SK-N-SH (cell line): Measurements from ENCODE around the gene RFPL2. TPM values are rescaled to one million over a fixed set of nuclear protein-coding genes. Genes with fewer than 3 reads are reported as not detected.

Experiments
- CTCF ChIA-PET: fragments of 300-600, 350-600 bp; formaldehyde crosslinking; extraction: SDS; loops from one replicate; lab custom pipeline; 2021; lab: Yijun Ruan, JAX
- POLR2A ChIA-PET: fragments of 350-600 bp; sonication (Branson Sonifier 250); formaldehyde crosslinking; extraction: SDS; loops from one replicate; lab custom pipeline; 2020; ENCODE audit warnings: antibody characterized with exemption, inconsistent platforms; lab: Yijun Ruan, JAX
- DNase-seq: peaks from one replicate; pipeline ENCODE4 v3.0.0; 2012
- H2AFZ ChIP-seq: fragments of 200-600 bp; sonication (generic); 2 replicates; pipeline ENCODE4 v1.8.1; 2016; ENCODE audit warnings: antibody characterized with exemption, mild to moderate bottlenecking, low read depth
- H3F3A ChIP-seq: fragments of 200-600 bp; sonication (generic); replicated peaks from 2 replicates; pipeline ENCODE3; 2016; ENCODE audit warnings: antibody characterized with exemption, mild to moderate bottlenecking; ENCODE audit not compliant: insufficient read depth
- H3K27ac ChIP-seq, 2 experiments: fragments of 200-500 bp in 1 of 2; fragments of 200-600 bp in 1 of 2; sonication (Bioruptor generic) in 1 of 2; sonication (generic), shearing (Covaris generic) in 1 of 2; 2 replicates each; pipeline versions ENCODE4 v1.5.1 to v1.6.1; 2014 to 2016; ENCODE audit warnings: low read depth in 2 of 2, inconsistent platforms in 1 of 2, low read length in 1 of 2, mild to moderate bottlenecking in 1 of 2, mixed read lengths in 1 of 2
- H3K27me3 ChIP-seq: fragments of 200-600 bp; sonication (generic), shearing (Covaris generic); 2 replicates; pipeline ENCODE4 v1.6.1; 2016; ENCODE audit warnings: mixed run types; ENCODE audit not compliant: insufficient read depth
- H3K36me3 ChIP-seq, 2 experiments: fragments of 200-500 bp in 1 of 2; fragments of 200-600 bp in 1 of 2; sonication (Bioruptor generic) in 1 of 2; sonication (generic) in 1 of 2; replicated peaks in 1 of 2; 2 replicates each; pipeline versions ENCODE3 to v1.5.1; 2014 to 2016; ENCODE audit warnings: low read length in 1 of 2, mild to moderate bottlenecking in 1 of 2; ENCODE audit not compliant: insufficient read depth in 2 of 2, control insufficient read depth in 1 of 2
- H3K4me1 ChIP-seq, 2 experiments: fragments of 200-500 bp in 1 of 2; fragments of 200-600 bp in 1 of 2; sonication (Bioruptor generic) in 1 of 2; sonication (generic), shearing (Covaris generic) in 1 of 2; 2 replicates each; pipeline versions ENCODE4 v1.5.1 to v1.6.1; 2014 to 2016; ENCODE audit warnings: low read depth in 1 of 2, low read length in 1 of 2, mixed run types in 1 of 2; ENCODE audit not compliant: insufficient read depth in 2 of 2, control insufficient read depth in 1 of 2
- H3K4me2 ChIP-seq: fragments of 200-600 bp; sonication (generic), shearing (Covaris generic); 2 replicates; pipeline ENCODE4 v1.6.1; 2017; ENCODE audit warnings: mixed run types
- H3K4me3 ChIP-seq, 2 experiments: fragments of 200-500 bp in 1 of 2; fragments of 200-600 bp in 1 of 2; sonication (Bioruptor generic) in 1 of 2; sonication (generic), shearing (Covaris generic) in 1 of 2; 2 replicates each; pipeline versions ENCODE4 v1.5.1 to v1.8.1; 2014 to 2016; ENCODE audit warnings: low read depth in 2 of 2, inconsistent platforms in 1 of 2, low read length in 1 of 2, mild to moderate bottlenecking in 1 of 2, mixed read lengths in 1 of 2, moderate library complexity in 1 of 2
- H3K79me2 ChIP-seq: fragments of 200-600 bp; sonication (generic); 2 replicates; pipeline ENCODE4 v1.8.1; 2017; ENCODE audit warnings: mild to moderate bottlenecking; ENCODE audit not compliant: insufficient read depth
- H3K9ac ChIP-seq: fragments of 200-600 bp; sonication (generic); 2 replicates; pipeline ENCODE4 v1.6.1; 2017; ENCODE audit warnings: mixed run types
- H3K9me2 ChIP-seq: fragments of 200-600 bp; sonication (generic); 2 replicates; pipeline ENCODE4 v1.6.1; 2017; ENCODE audit warnings: mixed run types
- H3K9me3 ChIP-seq: fragments of 200-600 bp; sonication (generic); 2 replicates; pipeline ENCODE4 v1.6.1; 2017; ENCODE audit warnings: mixed run types, mild to moderate bottlenecking, moderate library complexity
- H4K20me1 ChIP-seq: fragments of 200-600 bp; sonication (generic); 2 replicates; pipeline ENCODE4 v1.6.1; 2017; ENCODE audit warnings: mild to moderate bottlenecking, mixed run types; ENCODE audit not compliant: insufficient read depth
- EP300 ChIP-seq, 2 experiments: IDR thresholded peaks; 2 replicates each; pipeline versions ENCODE4 v1.4.0 to v1.6.1; 2012; ENCODE audit warnings: borderline replicate concordance in 1 of 2, low read depth in 1 of 2, low read length in 1 of 2
- EZH2phosphoT487 ChIP-seq: fragments of 200-600 bp; sonication (generic); IDR thresholded peaks from 2 replicates; pipeline ENCODE4 v1.6.1; 2017; ENCODE audit warnings: low read depth, mixed run types, mild to moderate bottlenecking, antibody characterized with exemption, moderate library complexity, borderline replicate concordance
- FOSL2 ChIP-seq: IDR thresholded peaks from 2 replicates; pipeline ENCODE4 v1.4.0; 2012; ENCODE audit warnings: low read depth, mild to moderate bottlenecking, moderate library complexity, borderline replicate concordance
- GATA2 ChIP-seq: sonication (generic); formaldehyde crosslinking; IDR thresholded peaks from 2 replicates; pipeline ENCODE4 v1.5.0; 2020; ENCODE audit warnings: mild to moderate bottlenecking, missing genetic modification reagents
- JUND ChIP-seq: IDR thresholded peaks from 2 replicates; pipeline ENCODE4 v1.4.0; 2012
- MAX ChIP-seq: IDR thresholded peaks from 2 replicates; pipeline ENCODE4 v1.4.0; 2012; ENCODE audit warnings: low read depth
- NRF1 ChIP-seq: IDR thresholded peaks from 2 replicates; pipeline ENCODE4 v1.6.1; 2012; ENCODE audit warnings: low read depth, mild to moderate bottlenecking, low read length
- RAD21 ChIP-seq: IDR thresholded peaks from 2 replicates; pipeline ENCODE4 v1.6.1; 2012; ENCODE audit warnings: mild to moderate bottlenecking, low read length
- SIN3A ChIP-seq: IDR thresholded peaks from 2 replicates; pipeline ENCODE4 v1.6.1; 2012; ENCODE audit warnings: low read depth, mild to moderate bottlenecking, low read length, moderate library complexity, borderline replicate concordance
- WGBS: methylation state at CpG from one replicate; pipeline ENCODE4 v1.1.6; 2017; ENCODE audit warnings: low lambda C conversion rate; 5-methylcytosine and 5-hydroxymethylcytosine counted together
- polyA plus RNA-seq, 3 experiments: library from polyadenylated mRNA; depleted of rRNA; stranded (reverse); fragments of >200 nt; gene quantifications; 2 replicates each; pipeline ENCODE4 v1.2.3, GENCODE V29; 2012
- TF ChIP-seq, protein P1 (sequence below): fragments of 200-600 bp; sonication (generic); IDR thresholded peaks from 2 replicates; pipeline ENCODE4 v1.6.1; 2017; ENCODE audit warnings: antibody characterized with exemption, mild to moderate bottlenecking, moderate library complexity
- TF ChIP-seq, protein P2 (sequence below): fragments of 150-350 bp; IDR thresholded peaks from 2 replicates; pipeline ENCODE4 v1.6.1; 2017; ENCODE audit warnings: antibody characterized with exemption, low read length, low read depth, borderline replicate concordance

RFPL2 gene
- polyA plus RNA-seq, 1 of the 3 experiments (the other 2 are of a cell fraction): 0.05 TPM

GRCh38 chr22:32217465-32217864, 12.6 kb upstream of the RFPL2 start:
- H3K9me3 ChIP-seq: no peaks in the 10 kb centered on the region
- no peak overlapping the region for H2AFZ ChIP-seq
- ChIA-PET CTCF (interaction anchor here (0.8 kb wide), 1 partner anchor 18 kb away, joined by 3 read pairs; no protein-coding TSS in a partner anchor), POLR2A (no interaction called here)
- H3K4me1 ChIP-seq: no peaks in the 10 kb centered on the region
- WGBS: 58% methylated on average over 2 of the region's 2 CpGs
- H3K9me2 ChIP-seq: no peaks in the 10 kb centered on the region
- no peak overlapping the region for H3K4me2 ChIP-seq
- H4K20me1 ChIP-seq: no peaks in the 10 kb centered on the region
- H3K4me3 ChIP-seq: no peak overlapping the region
- no peak overlapping the region for H3K9ac ChIP-seq
- no peak overlapping the region for H3K27ac ChIP-seq
- H3F3A ChIP-seq: no peaks in the 10 kb centered on the region
- no peak for TF ChIP-seq EZH2phosphoT487
- H3K36me3 ChIP-seq: no peaks in the 10 kb centered on the region
- H3K79me2 ChIP-seq: no peaks in the 10 kb centered on the region
- no peak for DNase-seq
- H3K27me3 ChIP-seq: no peaks in the 10 kb centered on the region

DNA sequence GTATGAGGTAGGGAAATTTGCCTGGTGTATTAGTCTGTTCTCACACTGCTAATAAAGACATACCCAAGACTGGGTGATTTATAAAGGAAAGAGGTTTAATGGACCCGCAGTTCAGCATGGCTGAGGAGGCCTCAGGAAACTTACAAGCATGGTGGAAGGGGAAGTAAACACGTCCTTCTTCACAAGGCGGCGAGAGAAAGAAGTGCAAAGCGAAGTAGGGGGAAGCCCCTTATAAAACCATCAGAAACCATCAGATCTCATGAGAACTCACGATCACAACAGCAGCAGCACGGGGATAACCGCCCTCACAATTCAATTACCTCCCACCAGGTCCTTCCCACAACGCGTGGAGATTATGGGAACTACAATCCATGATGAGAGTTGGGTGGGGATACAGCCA, 12.0 kb upstream of the RFPL2 start:
- POLR2A ChIA-PET: no interaction called here
- H3K9me3 ChIP-seq: no peaks in the 10 kb centered on the region
- no peaks in the 10 kb centered on the region for H3F3A ChIP-seq
- no peaks in the 10 kb centered on the region for H3K27me3 ChIP-seq
- no peaks in the 10 kb centered on the region for H3K9me2 ChIP-seq
- H3K9ac ChIP-seq: no peak overlapping the region
- H4K20me1 ChIP-seq: no peaks in the 10 kb centered on the region
- H3K79me2 ChIP-seq: no peaks in the 10 kb centered on the region
- no peak overlapping the region for H3K4me3 ChIP-seq
- no peaks in the 10 kb centered on the region for H3K4me1 ChIP-seq
- no peaks in the 10 kb centered on the region for H3K36me3 ChIP-seq
- TF ChIP-seq, protein P1, sequence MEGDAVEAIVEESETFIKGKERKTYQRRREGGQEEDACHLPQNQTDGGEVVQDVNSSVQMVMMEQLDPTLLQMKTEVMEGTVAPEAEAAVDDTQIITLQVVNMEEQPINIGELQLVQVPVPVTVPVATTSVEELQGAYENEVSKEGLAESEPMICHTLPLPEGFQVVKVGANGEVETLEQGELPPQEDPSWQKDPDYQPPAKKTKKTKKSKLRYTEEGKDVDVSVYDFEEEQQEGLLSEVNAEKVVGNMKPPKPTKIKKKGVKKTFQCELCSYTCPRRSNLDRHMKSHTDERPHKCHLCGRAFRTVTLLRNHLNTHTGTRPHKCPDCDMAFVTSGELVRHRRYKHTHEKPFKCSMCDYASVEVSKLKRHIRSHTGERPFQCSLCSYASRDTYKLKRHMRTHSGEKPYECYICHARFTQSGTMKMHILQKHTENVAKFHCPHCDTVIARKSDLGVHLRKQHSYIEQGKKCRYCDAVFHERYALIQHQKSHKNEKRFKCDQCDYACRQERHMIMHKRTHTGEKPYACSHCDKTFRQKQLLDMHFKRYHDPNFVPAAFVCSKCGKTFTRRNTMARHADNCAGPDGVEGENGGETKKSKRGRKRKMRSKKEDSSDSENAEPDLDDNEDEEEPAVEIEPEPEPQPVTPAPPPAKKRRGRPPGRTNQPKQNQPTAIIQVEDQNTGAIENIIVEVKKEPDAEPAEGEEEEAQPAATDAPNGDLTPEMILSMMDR: no peak
- TF ChIP-seq EP300 (IDR thresholded peaks at IDR 0.05; ENCODE audit: borderline replicate concordance in 1 of 2, low read depth in 1 of 2, low read length in 1 of 2): no peak
- no peak for TF ChIP-seq NRF1
- no peak for TF ChIP-seq MAX
- TF ChIP-seq SIN3A: no peak
- TF ChIP-seq, protein P2, sequence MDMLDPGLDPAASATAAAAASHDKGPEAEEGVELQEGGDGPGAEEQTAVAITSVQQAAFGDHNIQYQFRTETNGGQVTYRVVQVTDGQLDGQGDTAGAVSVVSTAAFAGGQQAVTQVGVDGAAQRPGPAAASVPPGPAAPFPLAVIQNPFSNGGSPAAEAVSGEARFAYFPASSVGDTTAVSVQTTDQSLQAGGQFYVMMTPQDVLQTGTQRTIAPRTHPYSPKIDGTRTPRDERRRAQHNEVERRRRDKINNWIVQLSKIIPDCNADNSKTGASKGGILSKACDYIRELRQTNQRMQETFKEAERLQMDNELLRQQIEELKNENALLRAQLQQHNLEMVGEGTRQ: no peak
- TF ChIP-seq JUND: no peak
- no peak for TF ChIP-seq RAD21
- H2AFZ ChIP-seq: no peak overlapping the region
- 88% methylated on average over 10 of the region's 10 CpGs for WGBS
- DNase-seq: no peak
- H3K4me2 ChIP-seq: no peak overlapping the region
- no peak overlapping the region for H3K27ac ChIP-seq
- CTCF ChIA-PET: no interaction called here

GRCh38 chr22:32211011-32211410, 6.1 kb upstream of the RFPL2 start:
- Histone ChIP-seq H3F3A (no peaks in the 10 kb centered on the region), H3K9me3 (no peaks in the 10 kb centered on the region), H3K36me3 (no peaks in the 10 kb centered on the region), H3K79me2 (no peaks in the 10 kb centered on the region), H3K9ac (no peak overlapping the region), H3K27me3 (no peaks in the 10 kb centered on the region), H4K20me1 (no peaks in the 10 kb centered on the region), H3K4me2 (no peak overlapping the region), H3K9me2 (no peaks in the 10 kb centered on the region), H3K4me3 (no peak overlapping the region), H2AFZ (no peak overlapping the region), H3K27ac (no peak overlapping the region), H3K4me1 (peaks cover 0 to 6% of the 10 kb centered on the region in 2 experiments; a peak in 1 of 4 replicates)
- no peak for DNase-seq
- POLR2A ChIA-PET: no interaction called here
- CTCF ChIA-PET: interaction anchor here (0.7 to 3.4 kb wide), 3 partner anchors 9 to 54 kb away, joined by 3 to 18 read pairs (median 4); no protein-coding TSS in a partner anchor
- TF ChIP-seq GATA2 (CRISPR knock-in tag): no peak
- TF ChIP-seq FOSL2: no peak
- no peak for TF ChIP-seq EP300 (IDR thresholded peaks at IDR 0.05; ENCODE audit: borderline replicate concordance in 1 of 2, low read depth in 1 of 2, low read length in 1 of 2)
- WGBS: 76% methylated on average over 7 of the region's 7 CpGs
